K562 (cell line): ENCODE data around the gene SCRN1. TPM values are rescaled to one million over a fixed set of nuclear protein-coding genes. Genes with fewer than 3 reads are reported as not detected.
A peak's percentile ranks its signal among the peaks of the same experiment; 100 is the strongest.

Source experiments
- ATAC-seq: fragments of 200-7000 bp; cut with Tn5 transposase; 3 replicates; pipeline ENCODE4 v1.9.1; 2020; ENCODE audit warnings: moderate library complexity
- BruUV-seq: library from RNA; stranded (reverse); fragments of 400-500 nt; replicated peaks from 2 replicates; lab custom pipeline; 2021; lab: Mats Ljungman, UMichigan
- CTCF ChIA-PET: fragments of 300-600 bp; formaldehyde crosslinking; extraction: SDS; loops from one replicate; lab custom pipeline; 2021; ENCODE audit warnings: low intra/inter-chr PET ratio; lab: Yijun Ruan, JAX
- POLR2A ChIA-PET: fragments of 300-600, 350-650 bp; sonication (Branson Sonifier 250); formaldehyde crosslinking; extraction: SDS; loops from one replicate; lab custom pipeline; 2021; ENCODE audit warnings: antibody characterized with exemption, inconsistent platforms; lab: Yijun Ruan, JAX
- DNase-seq, 4 experiments: peaks; one replicate each; pipeline versions ENCODE4 v3.0.0 to v3.0.0-alpha.2; 2011 to 2018; ENCODE audit warnings: low spot score in 3 of 4, mixed read lengths in 3 of 4; ENCODE audit errors: extremely low read depth in 1 of 4
- FAIRE-seq: peaks from 2 replicates; lab custom pipeline; 2011; peaks lifted over from hg19 to GRCh38; lab: Jason Lieb, UNC
- H2AFZ ChIP-seq: 2 replicates; pipeline ENCODE4 v1.6.0; 2011; ENCODE audit warnings: low read depth, low read length, control low read depth, inconsistent platforms
- H3K27ac ChIP-seq: fragments of 200-600 bp; 3 replicates; pipeline ENCODE4 v1.8.0; 2011; ENCODE audit warnings: low read depth, mild to moderate bottlenecking, control low read depth, inconsistent platforms, low read length, moderate library complexity, mixed read lengths; ENCODE audit errors: extremely low read depth
- H3K27me3 ChIP-seq, 2 experiments: fragments of 300-600 bp in 1 of 2; 2 replicates in 1 of 2; 3 replicates in 1 of 2; pipeline versions ENCODE4 v1.6.0 to v1.8.0; 2011; ENCODE audit warnings: inconsistent platforms in 2 of 2, low read length in 2 of 2, mild to moderate bottlenecking in 1 of 2, mixed read lengths in 1 of 2, moderate library complexity in 1 of 2; ENCODE audit not compliant: control insufficient read depth in 2 of 2, insufficient read depth in 2 of 2
- H3K36me3 ChIP-seq: fragments of 300-600 bp; 3 replicates; pipeline ENCODE4 v1.8.0; 2011; ENCODE audit warnings: mild to moderate bottlenecking, low read length, inconsistent platforms; ENCODE audit not compliant: control insufficient read depth, insufficient read depth
- H3K4me1 ChIP-seq, 2 experiments: fragments of 200-600 bp in 1 of 2; replicated peaks in 1 of 2; 2 replicates in 1 of 2; 3 replicates in 1 of 2; pipeline versions ENCODE4 v1.5.1 to v1.8.0; 2011; ENCODE audit warnings: inconsistent platforms in 2 of 2, low read length in 2 of 2, mild to moderate bottlenecking in 1 of 2, mixed read lengths in 1 of 2, moderate library complexity in 1 of 2; ENCODE audit not compliant: control insufficient read depth in 2 of 2, insufficient read depth in 2 of 2
- H3K4me2 ChIP-seq: 2 replicates; pipeline ENCODE4 v1.6.1; 2011; ENCODE audit warnings: low read length, control low read depth, inconsistent platforms, mixed read lengths; ENCODE audit not compliant: insufficient read depth
- H3K4me3 ChIP-seq: fragments of 200-600 bp; sonication (generic), shearing (Covaris generic); 2 replicates; pipeline ENCODE4 v1.5.1; 2016; ENCODE audit warnings: control low read depth, inconsistent platforms
- H3K79me2 ChIP-seq: fragments of 200-600 bp; 3 replicates; pipeline ENCODE4 v1.8.0; 2011; ENCODE audit warnings: low read length, inconsistent platforms; ENCODE audit not compliant: control insufficient read depth, insufficient read depth
- H3K9ac ChIP-seq, 2 experiments: 2 replicates each; pipeline versions ENCODE4 v1.6.0 to v1.6.1; 2011; ENCODE audit warnings: low read depth in 2 of 2, low read length in 2 of 2, control low read depth in 1 of 2, inconsistent platforms in 1 of 2, mild to moderate bottlenecking in 1 of 2, mixed read lengths in 1 of 2; ENCODE audit not compliant: insufficient read depth in 1 of 2
- H3K9me1 ChIP-seq: one replicate; pipeline ENCODE4 v1.6.0; 2011; ENCODE audit warnings: inconsistent platforms, mild to moderate bottlenecking, low read length, moderate library complexity; ENCODE audit not compliant: control insufficient read depth, insufficient read depth
- H3K9me3 ChIP-seq: replicated peaks from 2 replicates; pipeline ENCODE4 v1.5.1; 2011; ENCODE audit warnings: low read depth, low read length, inconsistent platforms; ENCODE audit not compliant: control insufficient read depth, insufficient read depth
- H4K20me1 ChIP-seq: replicated peaks from 2 replicates; pipeline ENCODE4 v1.6.1; 2011; ENCODE audit warnings: low read length, inconsistent platforms, mixed read lengths; ENCODE audit not compliant: control insufficient read depth, insufficient read depth
- WGBS: fragments of 100-300 bp; shearing (Covaris generic); methylation state at CpG from one replicate; pipeline ENCODE4 v1.1.6; 2016; ENCODE audit warnings: low coverage, mixed read lengths; ENCODE audit not compliant: insufficient coverage; ENCODE audit errors: missing lambda C conversion rate; 5-methylcytosine and 5-hydroxymethylcytosine counted together
- in situ Hi-C: fragments of 300-500 bp; cut with MboI; formaldehyde crosslinking; loops from 4 replicates; pipeline ENCODE4 v1.15.0; 2018; ENCODE audit warnings: inconsistent platforms, mixed read lengths
- intact Hi-C: fragments of 100-400 bp; cut with micrococcal nuclease; formaldehyde crosslinking; loops from 2 replicates; pipeline ENCODE4 v1.14.2; 2022
- polyA plus RNA-seq, 8 experiments: library from polyadenylated mRNA; depleted of rRNA in 4 of 8; stranded (reverse) in 5 of 8; unstranded in 3 of 8; fragments of >200 nt; fragmentation: Nextera tagmentation in 2 of 8; fragmentation: Illumina TruSeq in 1 of 8; extraction: Ambion mirVana in 2 of 8; extraction: Trizol in 1 of 8; gene quantifications; 2 replicates each; pipeline versions ENCODE4 v1.2.1 to v1.2.3, GENCODE V29; 2011 to 2014; ENCODE audit warnings: inconsistent platforms in 1 of 8, missing spikeins in 1 of 8
- total RNA-seq, 7 experiments: library from RNA; depleted of rRNA in 6 of 7; stranded (reverse); fragments of >200 nt in 6 of 7; fragmentation: Illumina TruSeq in 2 of 7; extraction: Trizol in 2 of 7; gene quantifications; 2 replicates each; pipeline versions ENCODE4 v1.2.1 to v1.2.3, GENCODE V29; 2011 to 2021; ENCODE audit warnings: low replicate concordance in 1 of 7
- TF ChIP-seq, protein P1 (sequence below), 2 experiments: fragments of 450-650 bp in 1 of 2; sonication (generic) in 1 of 2; formaldehyde crosslinking in 1 of 2; IDR thresholded peaks in 1 of 2; conservative IDR thresholded peaks in 1 of 2; 2 replicates each; pipeline versions ENCODE4 v1.6.1 to v1.8.1; 2016 to 2023; ENCODE audit warnings: mild to moderate bottlenecking in 2 of 2, moderate library complexity in 2 of 2, inconsistent platforms in 1 of 2, missing genetic modification reagents in 1 of 2
- TF ChIP-seq, protein P2 (sequence below): sonication (generic); formaldehyde crosslinking; IDR thresholded peaks from 2 replicates; pipeline ENCODE4 v1.8.1; 2023; ENCODE audit warnings: mild to moderate bottlenecking, missing genetic modification reagents

SCRN1 gene
- total and polyA plus RNA-seq, 9 of the 15 experiments (the other 6 are each of a cell fraction or from before 2014, with no cell fraction given), result 0.13 to 1.4 (median 0.20) TPM

DNA sequence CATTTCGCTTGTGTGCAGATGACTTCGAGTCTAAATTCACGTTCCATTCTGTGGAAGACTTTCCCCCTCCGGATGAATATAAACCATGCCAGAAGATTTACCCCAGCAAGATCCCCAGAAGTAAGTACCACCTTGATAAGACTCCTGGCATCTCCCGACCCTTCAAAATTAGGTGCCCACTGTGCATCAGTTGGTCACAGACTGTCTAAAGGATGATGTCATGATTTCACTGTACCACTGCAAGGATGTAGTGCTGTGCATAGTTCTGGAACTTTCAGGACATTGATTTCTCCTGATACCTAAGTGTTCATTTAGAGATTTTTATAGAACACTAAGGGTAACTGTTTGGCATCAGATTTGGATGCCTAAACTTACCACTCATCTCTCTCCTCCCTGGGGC is 100.3 kb downstream of the SCRN1 start:
- POLR2A ChIA-PET, result no interaction called here
- H3K9me1 ChIP-seq, result no peaks in the 10 kb centered on the region
- no peak for FAIRE-seq
- H3K9me3 ChIP-seq, result no peaks in the 10 kb centered on the region; the same call in 1 of the 2 replicates
- H4K20me1 ChIP-seq, result no peaks in the 10 kb centered on the region
- no peaks in the 10 kb centered on the region for H3K79me2 ChIP-seq
- in situ Hi-C loops, result no loop called here
- H3K4me2 ChIP-seq, result no peak overlapping the region
- no peak overlapping the region for H3K4me3 ChIP-seq
- H3K27ac ChIP-seq, result no peak overlapping the region
- TF ChIP-seq, protein P1, sequence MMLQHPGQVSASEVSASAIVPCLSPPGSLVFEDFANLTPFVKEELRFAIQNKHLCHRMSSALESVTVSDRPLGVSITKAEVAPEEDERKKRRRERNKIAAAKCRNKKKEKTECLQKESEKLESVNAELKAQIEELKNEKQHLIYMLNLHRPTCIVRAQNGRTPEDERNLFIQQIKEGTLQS (IDR thresholded peaks at IDR 0.05), result 0 out of 2 replicates have a peak, but pooled peaks have one; percentile 20
- TF ChIP-seq, protein P1 (CRISPR knock-in tag; conservative IDR thresholded peaks at IDR 0.05), result no peak
- TF ChIP-seq, protein P2, sequence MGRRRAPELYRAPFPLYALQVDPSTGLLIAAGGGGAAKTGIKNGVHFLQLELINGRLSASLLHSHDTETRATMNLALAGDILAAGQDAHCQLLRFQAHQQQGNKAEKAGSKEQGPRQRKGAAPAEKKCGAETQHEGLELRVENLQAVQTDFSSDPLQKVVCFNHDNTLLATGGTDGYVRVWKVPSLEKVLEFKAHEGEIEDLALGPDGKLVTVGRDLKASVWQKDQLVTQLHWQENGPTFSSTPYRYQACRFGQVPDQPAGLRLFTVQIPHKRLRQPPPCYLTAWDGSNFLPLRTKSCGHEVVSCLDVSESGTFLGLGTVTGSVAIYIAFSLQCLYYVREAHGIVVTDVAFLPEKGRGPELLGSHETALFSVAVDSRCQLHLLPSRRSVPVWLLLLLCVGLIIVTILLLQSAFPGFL (CRISPR knock-in tag), result no peak
- TF ChIP-seq, all 486 proteins: peak for 1
- BruUV-seq, result no TSS peak
- peaks cover 2 to 17% of the 10 kb centered on the region in 2 experiments; a peak in 3 of 5 replicates for H3K4me1 ChIP-seq
- no peak overlapping the region for H3K9ac ChIP-seq
- ATAC-seq (no peak), DNase-seq (no peak)
- WGBS, result 28% methylated on average over 5 of the region's 5 CpGs
- H3K27me3 ChIP-seq, result no peaks in the 10 kb centered on the region
- CTCF ChIA-PET, result no interaction called here
- no peaks in the 10 kb centered on the region for H3K36me3 ChIP-seq
- H2AFZ ChIP-seq, result no peak overlapping the region
- intact Hi-C loops, result no loop called here
